Measurements from ENCODE around the gene RNASE4. TPM values are rescaled to one million over a fixed set of nuclear protein-coding genes. Genes with fewer than 3 reads are reported as not detected.

RNASE4 gene
- total RNA-seq, 1 experiment from 2014 or later, result 22.2 TPM

- DNase-seq (ENCODE audit: low spot score), result no peak
Measured at GRCh38 chr14:20743556-20743955, 59.2 kb downstream of the RNASE4 start.

GRCh38 chr14:20745571-20746358 is 61.4 kb downstream of the RNASE4 start, which contains the start of gene EDDM3A:
Gene EDDM3A (plus strand): TSS chr14:20745887. CDS start chr14:20747581, 1,694 bp downstream.
- no peak for DNase-seq (ENCODE audit: low spot score)

- DNase-seq (ENCODE audit: low spot score), result no peak
Measured at GRCh38 chr14:20746566-20746965, 62.2 kb downstream of the RNASE4 start.

GRCh38 chr14:20748439-20748838 is 64.1 kb downstream of the RNASE4 start:
- DNase-seq (ENCODE audit: low spot score), result no peak

- no peak for DNase-seq (ENCODE audit: low spot score)
Measured at GRCh38 chr14:20750194-20750593, 65.8 kb downstream of the RNASE4 start.

Other genes with a start within 250 kb of the RNASE4 start
- gene KLHL33, start 248.4 kb upstream of the RNASE4 start, total RNA-seq (2014; rRNA removed; shearing (Covaris generic)), result not detected in 2 replicates
- gene OSGEP, start 229.7 kb upstream of the RNASE4 start, total RNA-seq (2014; rRNA removed; shearing (Covaris generic)), result 69.6 and 83.2 TPM in 2 replicates
- gene APEX1, start 229.3 kb upstream of the RNASE4 start, total RNA-seq (2014; rRNA removed; shearing (Covaris generic)), result 54.7 and 122 TPM in 2 replicates
- gene PIP4P1, start 223.1 kb upstream of the RNASE4 start, total RNA-seq (2014; rRNA removed; shearing (Covaris generic)), result 29.5 and 32.8 TPM in 2 replicates
- 88.6 and 98.9 TPM in 2 replicates for gene PNP, start 215.2 kb upstream of the RNASE4 start, total RNA-seq (2014; rRNA removed; shearing (Covaris generic))
- not detected in 2 replicates for gene RNASE10, start 179.0 kb upstream of the RNASE4 start, total RNA-seq (2014; rRNA removed; shearing (Covaris generic))
- gene RNASE9, start 123.5 kb upstream of the RNASE4 start, total RNA-seq (2014; rRNA removed; shearing (Covaris generic)), result not detected in 2 replicates
- gene RNASE11, start 96.6 kb upstream of the RNASE4 start, total RNA-seq (2014; rRNA removed; shearing (Covaris generic)), result not detected in 2 replicates
- gene RNASE12, start 93.2 kb upstream of the RNASE4 start, total RNA-seq (2014; rRNA removed; shearing (Covaris generic)), result not detected in 2 replicates
- not detected in 2 replicates for gene OR6S1, start 42.9 kb upstream of the RNASE4 start, total RNA-seq (2014; rRNA removed; shearing (Covaris generic))
- gene ANG, start 4.2 kb downstream of the RNASE4 start, total RNA-seq (2014; rRNA removed; shearing (Covaris generic)), result 3.9 and 9.2 TPM in 2 replicates
- gene EDDM3A, start 61.3 kb downstream of the RNASE4 start, total RNA-seq (2014; rRNA removed; shearing (Covaris generic)), result not detected in 2 replicates
- not detected in 2 replicates for gene EDDM3B, start 83.8 kb downstream of the RNASE4 start, total RNA-seq (2014; rRNA removed; shearing (Covaris generic))
- not detected in 2 replicates for gene RNASE6, start 96.7 kb downstream of the RNASE4 start, total RNA-seq (2014; rRNA removed; shearing (Covaris generic))
- gene RNASE1, start 118.3 kb downstream of the RNASE4 start, total RNA-seq (2014; rRNA removed; shearing (Covaris generic)), result 2.1 and 9.4 TPM in 2 replicates
- gene RNASE3, start 206.8 kb downstream of the RNASE4 start, total RNA-seq (2014; rRNA removed; shearing (Covaris generic)), result not detected in 2 replicates

All from H4 (cell line).